ENCODE data around the gene SELENON. TPM values are rescaled to one million over a fixed set of nuclear protein-coding genes. Genes with fewer than 3 reads are reported as not detected.

The SELENON gene
- total RNA-seq, 3 donors from 2014 or later: 29.6 to 45.1 (median 35.9) TPM

- ATAC-seq: no peak
- Histone ChIP-seq H3K4me1 (ENCODE audit: low read depth) (peaks cover 2% of the 10 kb centered on the region), H3K4me3 (no peak overlapping the region), H3K9me3 (no peaks in the 10 kb centered on the region), H3K36me3 (ENCODE audit: low read depth) (no peaks in the 10 kb centered on the region)
- TF ChIP-seq CTCF (IDR thresholded peaks at IDR 0.05): no peak
- DNase-seq: no peak
- intact Hi-C loops (cut with DNase I, micrococcal nuclease): no loop called here
Observed at GRCh38 chr1:25806418-25806817, 6.4 kb downstream of the SELENON start.

DNA sequence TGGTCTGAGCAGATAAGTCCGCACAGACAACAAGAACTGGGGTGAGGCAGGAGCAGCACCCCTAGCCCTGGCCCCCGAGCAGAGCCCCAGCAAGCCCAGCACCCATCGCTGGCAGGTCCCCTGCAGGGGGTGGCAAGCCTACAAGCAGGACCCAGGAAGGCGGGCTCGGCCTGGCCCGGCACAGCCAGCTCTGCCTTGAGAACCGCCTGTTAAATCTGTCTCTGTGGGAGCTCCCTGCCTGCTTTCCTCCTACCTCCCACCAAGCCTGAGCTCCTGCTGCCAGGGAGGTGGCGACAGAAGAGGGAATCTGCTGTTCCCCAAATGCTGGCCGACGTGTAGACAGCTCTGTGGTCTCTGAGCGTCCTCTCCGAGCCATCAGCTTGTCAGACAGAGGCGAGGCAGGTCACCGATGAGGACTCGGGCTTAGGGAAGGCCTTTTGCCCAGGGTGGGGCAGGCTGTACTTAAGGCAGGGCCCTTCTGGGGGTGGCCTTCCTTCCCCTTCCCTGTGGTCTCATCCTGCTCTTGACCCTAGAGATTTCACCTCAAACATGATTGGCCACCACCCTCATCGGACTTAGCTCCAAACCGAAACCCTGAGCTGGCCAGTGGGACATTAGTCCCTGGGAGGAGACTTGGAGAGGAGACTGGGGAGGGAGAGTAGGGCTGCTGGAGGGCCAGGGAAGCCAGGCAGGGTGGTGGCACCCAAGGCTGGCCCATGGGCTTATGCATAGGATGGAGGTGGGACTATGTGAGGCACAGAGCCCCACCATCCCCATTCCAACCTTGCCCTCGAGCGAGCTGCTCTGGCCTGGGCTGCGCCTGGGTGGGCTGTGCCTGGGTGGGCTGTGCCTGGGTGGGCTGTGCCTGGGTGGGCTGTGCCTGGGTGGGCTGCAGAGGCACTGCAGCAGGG, 7.7 kb downstream of the SELENON start:
- H3K4me1 ChIP-seq (ENCODE audit: low read depth): peaks cover 2% of the 10 kb centered on the region
- intact Hi-C loops (cut with DNase I, micrococcal nuclease): no loop called here
- ATAC-seq (peak; percentile 28), DNase-seq (no peak)
- TF ChIP-seq CTCF (IDR thresholded peaks at IDR 0.05): no peak
- H3K9me3 ChIP-seq: no peaks in the 10 kb centered on the region
- no peaks in the 10 kb centered on the region for H3K36me3 ChIP-seq (ENCODE audit: low read depth)
- no peak overlapping the region for H3K4me3 ChIP-seq

GRCh38 chr1:25808481-25809244, 8.7 kb downstream of the SELENON start:
- no peaks in the 10 kb centered on the region for H3K9me3 ChIP-seq
- no peak for ATAC-seq
- DNase-seq: no peak
- TF ChIP-seq CTCF (IDR thresholded peaks at IDR 0.05): no peak
- no peaks in the 10 kb centered on the region for H3K36me3 ChIP-seq (ENCODE audit: low read depth)
- peaks cover 2% of the 10 kb centered on the region for H3K4me1 ChIP-seq (ENCODE audit: low read depth)
- intact Hi-C loops (cut with DNase I, micrococcal nuclease): no loop called here
- no peak overlapping the region for H3K4me3 ChIP-seq

DNA sequence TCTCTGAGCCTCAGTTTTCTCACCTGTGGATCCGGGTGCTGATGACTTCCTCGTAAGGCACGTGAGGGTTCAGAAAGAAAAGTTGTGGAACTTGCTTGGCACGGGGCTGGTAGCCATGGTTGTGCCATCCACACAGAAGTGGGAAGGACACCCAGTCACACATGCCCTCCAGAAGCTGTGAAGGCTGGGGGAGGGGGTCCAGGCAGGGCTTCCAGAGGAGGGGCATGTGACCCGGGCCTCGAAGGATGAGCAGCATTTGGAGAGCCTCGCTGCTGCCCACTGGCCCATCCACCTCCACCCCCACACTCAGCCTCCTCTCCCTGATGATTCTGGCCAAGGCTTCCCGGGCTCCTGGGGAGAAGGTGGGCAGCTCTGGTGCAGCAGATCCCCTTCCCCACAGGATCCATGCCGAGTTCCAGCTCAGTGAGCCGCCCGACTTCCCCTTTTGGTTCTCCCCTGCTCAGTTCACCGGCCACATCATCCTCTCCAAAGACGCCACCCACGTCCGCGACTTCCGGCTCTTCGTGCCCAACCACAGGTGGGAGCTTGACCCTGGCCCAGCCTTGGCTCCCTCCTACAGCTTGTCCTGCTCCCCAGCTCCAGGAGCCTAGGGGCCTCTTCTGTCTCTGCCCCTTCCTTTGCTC, 9.4 kb downstream of the SELENON start:
- intact Hi-C loops (cut with DNase I, micrococcal nuclease): no loop called here
- no peaks in the 10 kb centered on the region for H3K9me3 ChIP-seq
- H3K4me1 ChIP-seq (ENCODE audit: low read depth): peaks cover 2% of the 10 kb centered on the region
- no peak overlapping the region for H3K4me3 ChIP-seq
- ATAC-seq (no peak), DNase-seq (no peak)
- TF ChIP-seq CTCF (IDR thresholded peaks at IDR 0.05): no peak
- H3K36me3 ChIP-seq (ENCODE audit: low read depth): no peaks in the 10 kb centered on the region

GRCh38 chr1:25809929-25810328, 9.9 kb downstream of the SELENON start:
- H3K36me3 ChIP-seq (ENCODE audit: low read depth): no peaks in the 10 kb centered on the region
- intact Hi-C loops (cut with DNase I, micrococcal nuclease): no loop called here
- no peak for DNase-seq

More at GRCh38 chr1:25809929-25810328, 9.9 kb downstream of the SELENON start:
- no peak for TF ChIP-seq CTCF (IDR thresholded peaks at IDR 0.05)
- Histone ChIP-seq H3K4me1 (ENCODE audit: low read depth) (peaks cover 2% of the 10 kb centered on the region), H3K9me3 (no peaks in the 10 kb centered on the region), H3K4me3 (no peak overlapping the region)
- ATAC-seq: no peak

All from mucosa of descending colon (tissue), 3 donors.